ENCODE results near the gene RPRML. TPM values are rescaled to one million over a fixed set of nuclear protein-coding genes. Genes with fewer than 3 reads are reported as not detected.

The RPRML gene
- total RNA-seq, 2 experiments from 2014 or later, result not detected

DNA sequence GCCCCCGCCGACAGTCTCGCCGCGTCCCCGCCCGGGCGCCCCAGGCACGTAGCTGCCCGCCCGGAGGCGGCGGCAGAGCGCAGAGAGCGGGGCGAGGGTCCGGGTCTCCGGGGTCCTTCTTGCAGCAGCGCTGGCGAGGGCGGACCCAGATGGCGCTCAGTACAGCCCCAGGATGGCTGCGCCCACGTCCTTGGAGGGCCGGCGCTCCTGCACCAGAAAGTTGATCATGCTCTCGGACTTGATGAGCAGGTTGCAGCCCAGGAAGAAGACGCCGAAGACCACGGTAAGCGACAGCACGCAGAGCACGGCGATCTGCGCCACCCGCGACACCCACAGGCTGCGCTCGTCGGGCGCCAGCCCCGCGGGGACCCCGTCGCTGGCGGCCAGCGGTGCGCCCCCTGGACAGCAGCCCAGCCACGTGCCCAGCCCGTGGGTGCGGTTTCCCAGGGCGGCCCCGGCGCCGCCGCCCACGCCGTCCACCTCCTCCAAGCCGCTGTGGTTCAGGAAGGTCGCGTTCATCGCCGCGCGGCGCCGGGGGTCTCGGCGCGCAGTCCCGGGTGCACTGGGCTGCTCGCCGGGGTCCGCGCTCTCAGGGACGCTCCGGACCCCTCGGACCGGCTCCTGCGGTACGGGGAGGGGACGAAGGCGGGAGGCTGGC is 435 bp downstream of the RPRML start:
- H3K4me3 ChIP-seq (ENCODE audit: low read length), result peak overlapping the region; percentile 34
- H3K27ac ChIP-seq (ENCODE audit: low read depth in 1 of 2, low read length in 2 of 2), result no peak overlapping the region
- Mint-ChIP-seq H3K27ac (no peak overlapping the region), H3K27me3 (peaks cover 54% of the 10 kb centered on the region), H3K4me3 (no peak overlapping the region), H3K9me3 (no peaks in the 10 kb centered on the region), H3K36me3 (ENCODE audit: low read depth) (peaks cover 2% of the 10 kb centered on the region), H3K4me1 (ENCODE audit: low read depth) (peaks cover 19% of the 10 kb centered on the region)
- H3K27me3 ChIP-seq (ENCODE audit: control insufficient read depth in 1 of 2, insufficient read depth in 2 of 2, low read length in 2 of 2), result peaks cover 33 to 34% of the 10 kb centered on the region in 2 experiments
- H3K36me3 ChIP-seq (ENCODE audit: insufficient read depth, low read length), result no peaks in the 10 kb centered on the region
- DNase-seq, result peak in 1 of 14 experiments; percentile 24
- peaks cover 0 to 11% of the 10 kb centered on the region in 2 experiments for H3K9me3 ChIP-seq (ENCODE audit: control insufficient read depth in 1 of 2, insufficient read depth in 1 of 2, low read length in 2 of 2)
- POLR2A ChIA-PET, result no interaction called here
- intact Hi-C loops (cut with DNase I, micrococcal nuclease), result no loop called here
- ATAC-seq (ENCODE audit: poor library complexity), result peak; percentile 34
- TF ChIP-seq, protein P1, sequence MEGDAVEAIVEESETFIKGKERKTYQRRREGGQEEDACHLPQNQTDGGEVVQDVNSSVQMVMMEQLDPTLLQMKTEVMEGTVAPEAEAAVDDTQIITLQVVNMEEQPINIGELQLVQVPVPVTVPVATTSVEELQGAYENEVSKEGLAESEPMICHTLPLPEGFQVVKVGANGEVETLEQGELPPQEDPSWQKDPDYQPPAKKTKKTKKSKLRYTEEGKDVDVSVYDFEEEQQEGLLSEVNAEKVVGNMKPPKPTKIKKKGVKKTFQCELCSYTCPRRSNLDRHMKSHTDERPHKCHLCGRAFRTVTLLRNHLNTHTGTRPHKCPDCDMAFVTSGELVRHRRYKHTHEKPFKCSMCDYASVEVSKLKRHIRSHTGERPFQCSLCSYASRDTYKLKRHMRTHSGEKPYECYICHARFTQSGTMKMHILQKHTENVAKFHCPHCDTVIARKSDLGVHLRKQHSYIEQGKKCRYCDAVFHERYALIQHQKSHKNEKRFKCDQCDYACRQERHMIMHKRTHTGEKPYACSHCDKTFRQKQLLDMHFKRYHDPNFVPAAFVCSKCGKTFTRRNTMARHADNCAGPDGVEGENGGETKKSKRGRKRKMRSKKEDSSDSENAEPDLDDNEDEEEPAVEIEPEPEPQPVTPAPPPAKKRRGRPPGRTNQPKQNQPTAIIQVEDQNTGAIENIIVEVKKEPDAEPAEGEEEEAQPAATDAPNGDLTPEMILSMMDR (IDR thresholded peaks at IDR 0.05), result no peak
- H3K4me1 ChIP-seq (ENCODE audit: insufficient read depth, low read length), result peaks cover 16% of the 10 kb centered on the region
- CTCF ChIA-PET, result interaction anchor here (1.0 kb wide), 1 partner anchor 23 kb away, joined by 5 read pairs; no protein-coding TSS in a partner anchor

GRCh38 chr17:46977750-46978488 is 1.1 kb downstream of the RPRML start:
- no peak overlapping the region for H3K4me3 ChIP-seq (ENCODE audit: low read length)

DNA sequence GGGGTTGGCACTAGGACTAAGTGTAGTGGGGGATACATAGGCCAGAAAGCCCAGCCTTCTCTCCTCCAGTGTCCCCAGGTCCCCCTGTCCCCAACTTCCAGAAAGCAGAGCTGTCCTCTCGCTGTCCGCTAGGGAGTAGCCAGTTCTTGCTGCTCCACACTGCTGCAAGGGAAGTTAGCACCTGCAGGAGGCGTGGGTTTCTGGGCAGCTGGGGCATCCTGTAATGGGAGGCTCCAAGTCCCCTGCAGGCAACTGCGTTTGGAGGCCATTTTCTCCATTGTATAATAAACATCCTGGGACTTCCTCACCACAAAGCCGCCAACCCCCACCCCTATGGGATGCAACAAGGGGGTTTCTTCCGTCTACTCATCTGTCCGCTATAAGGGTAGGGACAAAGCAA is 1.7 kb downstream of the RPRML start:
- Histone ChIP-seq H3K27ac (ENCODE audit: low read depth in 1 of 2, low read length in 2 of 2) (no peak overlapping the region), H3K27me3 (ENCODE audit: control insufficient read depth in 1 of 2, insufficient read depth in 2 of 2, low read length in 2 of 2) (peaks cover 31 to 33% of the 10 kb centered on the region in 2 experiments), H3K9me3 (ENCODE audit: control insufficient read depth in 1 of 2, insufficient read depth in 1 of 2, low read length in 2 of 2) (peaks cover 0 to 10% of the 10 kb centered on the region in 2 experiments), H3K4me1 (ENCODE audit: insufficient read depth, low read length) (peaks cover 16% of the 10 kb centered on the region), H3K4me3 (ENCODE audit: low read length) (no peak overlapping the region), H3K36me3 (ENCODE audit: insufficient read depth, low read length) (no peaks in the 10 kb centered on the region)
- H3K9me3 Mint-ChIP-seq, result no peaks in the 10 kb centered on the region
- TF ChIP-seq, protein P1 (IDR thresholded peaks at IDR 0.05), result no peak
- no peaks in the 10 kb centered on the region for H3K36me3 Mint-ChIP-seq (ENCODE audit: low read depth)
- ATAC-seq (ENCODE audit: poor library complexity) (no peak), DNase-seq (no peak)
- peaks cover 48% of the 10 kb centered on the region for H3K27me3 Mint-ChIP-seq
- H3K4me3 Mint-ChIP-seq, result peak overlapping the region; percentile 20
- ChIA-PET CTCF (no interaction called here), POLR2A (no interaction called here)
- intact Hi-C loops (cut with DNase I, micrococcal nuclease), result no loop called here
- H3K27ac Mint-ChIP-seq, result no peak overlapping the region
- peaks cover 19% of the 10 kb centered on the region for H3K4me1 Mint-ChIP-seq (ENCODE audit: low read depth)

More at GRCh38 chr17:46977750-46978488, 1.1 kb downstream of the RPRML start:
- H3K27me3 Mint-ChIP-seq, result peaks cover 53% of the 10 kb centered on the region
- H3K27ac ChIP-seq (ENCODE audit: low read depth in 1 of 2, low read length in 2 of 2), result no peak overlapping the region
- H3K4me3 Mint-ChIP-seq, result peak overlapping the region; percentile 82
- H3K9me3 ChIP-seq (ENCODE audit: control insufficient read depth in 1 of 2, insufficient read depth in 1 of 2, low read length in 2 of 2), result peaks cover 0 to 10% of the 10 kb centered on the region in 2 experiments
- peaks cover 19% of the 10 kb centered on the region for H3K4me1 Mint-ChIP-seq (ENCODE audit: low read depth)
- H3K27ac Mint-ChIP-seq, result no peak overlapping the region
- intact Hi-C loops (cut with DNase I, micrococcal nuclease), result no loop called here
- no peaks in the 10 kb centered on the region for H3K36me3 ChIP-seq (ENCODE audit: insufficient read depth, low read length)
- peaks cover 33 to 34% of the 10 kb centered on the region in 2 experiments for H3K27me3 ChIP-seq (ENCODE audit: control insufficient read depth in 1 of 2, insufficient read depth in 2 of 2, low read length in 2 of 2)
- POLR2A ChIA-PET, result no interaction called here
- no peaks in the 10 kb centered on the region for H3K9me3 Mint-ChIP-seq
- ATAC-seq (ENCODE audit: poor library complexity), result no peak
- TF ChIP-seq, protein P1 (IDR thresholded peaks at IDR 0.05), result no peak
- DNase-seq, result no peak
- H3K4me1 ChIP-seq (ENCODE audit: insufficient read depth, low read length), result peaks cover 16% of the 10 kb centered on the region
- H3K36me3 Mint-ChIP-seq (ENCODE audit: low read depth), result no peaks in the 10 kb centered on the region
- CTCF ChIA-PET, result interaction anchor here (1.0 kb wide), 1 partner anchor 23 kb away, joined by 5 read pairs; no protein-coding TSS in a partner anchor

Measured in CD4-positive, alpha-beta T cell (primary cell).